H1 (cell line): ENCODE results near the gene LHFPL3. TPM values are rescaled to one million over a fixed set of nuclear protein-coding genes. Genes with fewer than 3 reads are reported as not detected.

Experiments used
- CTCF ChIA-PET: fragments of 300-600 bp; sonication (Branson Sonifier 250); formaldehyde crosslinking; loops from one replicate; lab custom pipeline; 2021; ENCODE audit not compliant: partially characterized antibody; lab: Charles Lee
- POLR2A ChIA-PET: fragments of 300-600 bp; sonication (Branson Sonifier 250); formaldehyde crosslinking; loops from one replicate; lab custom pipeline; 2021; ENCODE audit warnings: inconsistent platforms; ENCODE audit not compliant: partially characterized antibody; lab: Charles Lee
- DNase-seq, 2 experiments: peaks; one replicate each; pipeline versions ENCODE4 v3.0.0 to v3.0.0-alpha.2; 2010 to 2022; ENCODE audit warnings: low spot score in 2 of 2, low read depth in 1 of 2, mixed read lengths in 1 of 2
- FAIRE-seq: peaks from 2 replicates; lab custom pipeline; 2011; peaks lifted over from hg19 to GRCh38; lab: Jason Lieb, UNC
- H2AFZ ChIP-seq: 2 replicates; pipeline ENCODE4 v1.8.1; 2012; ENCODE audit warnings: low read length, inconsistent platforms
- H2AK5ac ChIP-seq: 2 replicates; pipeline ENCODE4 v1.6.1; 2013; ENCODE audit warnings: low read depth, low read length
- H2BK120ac ChIP-seq: replicated peaks from 2 replicates; pipeline ENCODE3; 2013; ENCODE audit warnings: low read depth, low read length, inconsistent platforms
- H2BK12ac ChIP-seq: 2 replicates; pipeline ENCODE4 v1.6.1; 2013; ENCODE audit warnings: low read depth, low read length
- H2BK15ac ChIP-seq: 2 replicates; pipeline ENCODE4 v1.6.1; 2013; ENCODE audit warnings: low read length
- H2BK20ac ChIP-seq: 2 replicates; pipeline ENCODE4 v1.6.1; 2013; ENCODE audit warnings: low read length
- H2BK5ac ChIP-seq: 2 replicates; pipeline ENCODE4 v1.6.1; 2013; ENCODE audit warnings: low read depth, low read length
- H3K14ac ChIP-seq: 2 replicates; pipeline ENCODE4 v1.6.1; 2013; ENCODE audit warnings: inconsistent platforms; ENCODE audit not compliant: insufficient read length
- H3K18ac ChIP-seq: 2 replicates; pipeline ENCODE4 v1.6.1; 2013; ENCODE audit warnings: low read length; ENCODE audit errors: extremely low read depth
- H3K23ac ChIP-seq: 2 replicates; pipeline ENCODE4 v1.6.1; 2013; ENCODE audit warnings: inconsistent platforms; ENCODE audit not compliant: insufficient read length
- H3K23me2 ChIP-seq: 2 replicates; pipeline ENCODE4 v1.6.1; 2013; ENCODE audit warnings: low read depth, low read length
- H3K27ac ChIP-seq: 2 replicates; pipeline ENCODE4 v1.6.1; 2011; ENCODE audit warnings: low read depth, low read length, inconsistent platforms
- H3K27me3 ChIP-seq, 4 experiments: replicated peaks in 1 of 4; 1 replicate in 1 of 4; 2 replicates in 3 of 4; pipeline versions ENCODE4 v1.6.1 to v1.8.1; 2011 to 2013; ENCODE audit warnings: low read length in 3 of 4, mild to moderate bottlenecking in 3 of 4, inconsistent platforms in 2 of 4, mixed read lengths in 2 of 4, moderate library complexity in 1 of 4; ENCODE audit not compliant: control insufficient read depth in 3 of 4, insufficient read depth in 3 of 4; ENCODE audit errors: extremely low read depth in 1 of 4
- H3K36me3 ChIP-seq, 4 experiments: 2 replicates each; pipeline versions ENCODE4 v1.6.1 to v1.8.1; 2011 to 2013; ENCODE audit warnings: mild to moderate bottlenecking in 4 of 4, low read length in 3 of 4, moderate library complexity in 2 of 4, control low read depth in 1 of 4, inconsistent platforms in 1 of 4; ENCODE audit not compliant: insufficient read depth in 4 of 4, control insufficient read depth in 2 of 4
- H3K4ac ChIP-seq: replicated peaks from 2 replicates; pipeline ENCODE3; 2013; ENCODE audit warnings: low read length, low read depth, mixed read lengths, inconsistent platforms; ENCODE audit not compliant: insufficient read length
- H3K4me1 ChIP-seq, 4 experiments: replicated peaks in 1 of 4; 1 replicate in 1 of 4; 2 replicates in 3 of 4; pipeline versions ENCODE4 v1.6.1 to v1.8.1; 2011 to 2013; ENCODE audit warnings: low read length in 3 of 4, inconsistent platforms in 2 of 4, mixed read lengths in 1 of 4; ENCODE audit not compliant: insufficient read depth in 4 of 4, control insufficient read depth in 3 of 4
- H3K4me2 ChIP-seq, 2 experiments: 2 replicates each; pipeline versions ENCODE4 v1.6.1 to v1.8.1; 2011 to 2013; ENCODE audit warnings: low read depth in 2 of 2, low read length in 2 of 2, control low read depth in 1 of 2, inconsistent platforms in 1 of 2, mild to moderate bottlenecking in 1 of 2; ENCODE audit not compliant: insufficient read depth in 1 of 2
- H3K4me3 ChIP-seq, 4 experiments: fragments of 200-600, 300-600 bp in 1 of 4; sonication (generic), shearing (Covaris generic), sonication (Bioruptor Twin) in 1 of 4; 2 replicates each; pipeline versions ENCODE4 v1.5.1 to v1.8.1; 2011 to 2016; ENCODE audit warnings: low read length in 4 of 4, low read depth in 3 of 4, control low read depth in 2 of 4, inconsistent platforms in 2 of 4, mild to moderate bottlenecking in 2 of 4, mixed read lengths in 1 of 4, moderate library complexity in 1 of 4; ENCODE audit not compliant: insufficient read depth in 2 of 4; ENCODE audit errors: extremely low read depth in 1 of 4
- H3K56ac ChIP-seq: replicated peaks from 2 replicates; pipeline ENCODE3; 2013; ENCODE audit warnings: low read depth, mild to moderate bottlenecking, mixed read lengths, low read length, inconsistent platforms; ENCODE audit not compliant: insufficient read length
- H3K79me1 ChIP-seq: 2 replicates; pipeline ENCODE4 v1.6.1; 2013; ENCODE audit warnings: low read depth, low read length, control low read depth
- H3K79me2 ChIP-seq, 2 experiments: 2 replicates each; pipeline versions ENCODE4 v1.6.1 to v1.8.1; 2012 to 2013; ENCODE audit warnings: low read length in 2 of 2, mild to moderate bottlenecking in 2 of 2, inconsistent platforms in 1 of 2; ENCODE audit not compliant: insufficient read depth in 2 of 2, control insufficient read depth in 1 of 2
- H3K9ac ChIP-seq, 4 experiments: replicated peaks in 1 of 4; 1 replicate in 1 of 4; 2 replicates in 3 of 4; pipeline versions ENCODE4 v1.6.1 to v1.8.1; 2011 to 2013; ENCODE audit warnings: low read depth in 3 of 4, low read length in 3 of 4, control low read depth in 2 of 4, mild to moderate bottlenecking in 2 of 4, moderate library complexity in 2 of 4, inconsistent platforms in 1 of 4; ENCODE audit errors: extremely low read depth in 1 of 4
- H3K9me3 ChIP-seq, 2 experiments: 2 replicates each; pipeline versions ENCODE4 v1.6.1 to v1.8.1; 2012 to 2013; ENCODE audit warnings: mild to moderate bottlenecking in 2 of 2, moderate library complexity in 2 of 2, control low read depth in 1 of 2, inconsistent platforms in 1 of 2, low read depth in 1 of 2, low read length in 1 of 2, mixed read lengths in 1 of 2; ENCODE audit not compliant: insufficient read depth in 2 of 2
- H4K20me1 ChIP-seq, 2 experiments: replicated peaks in 1 of 2; 2 replicates each; pipeline versions ENCODE3 to v1.8.1; 2011 to 2013; ENCODE audit warnings: inconsistent platforms in 2 of 2, low read length in 2 of 2, mild to moderate bottlenecking in 1 of 2; ENCODE audit not compliant: insufficient read depth in 2 of 2, control insufficient read depth in 1 of 2
- H4K5ac ChIP-seq: 2 replicates; pipeline ENCODE4 v1.6.1; 2013; ENCODE audit warnings: low read length, low read depth, mixed read lengths, inconsistent platforms; ENCODE audit not compliant: insufficient read length
- H4K8ac ChIP-seq: 2 replicates; pipeline ENCODE4 v1.8.0; 2013; ENCODE audit warnings: mild to moderate bottlenecking, moderate library complexity, low read length, inconsistent platforms; ENCODE audit not compliant: insufficient read depth; ENCODE audit errors: extremely low read depth
- H4K91ac ChIP-seq: replicated peaks from 2 replicates; pipeline ENCODE3; 2013; ENCODE audit warnings: low read length, mixed read lengths, inconsistent platforms; ENCODE audit not compliant: insufficient read length
- ASH2L ChIP-seq: fragments of 200-600, 300-600 bp; sonication (generic); IDR thresholded peaks from one replicate; pipeline ENCODE4 v1.7.1; 2017; ENCODE audit warnings: low read length
- BACH1 ChIP-seq: IDR thresholded peaks from 2 replicates; pipeline ENCODE4 v1.6.1; 2012; ENCODE audit warnings: low read length, improper control_type of control experiment
- BRCA1 ChIP-seq: IDR thresholded peaks from 2 replicates; pipeline ENCODE4 v1.6.1; 2012; ENCODE audit warnings: low read depth, low read length, improper control_type of control experiment
- EP300 ChIP-seq, 2 experiments: IDR thresholded peaks; 1 replicate in 1 of 2; 2 replicates in 1 of 2; pipeline ENCODE4 v1.6.1; 2011 to 2012; ENCODE audit warnings: low read depth in 2 of 2, low read length in 2 of 2, mild to moderate bottlenecking in 2 of 2, borderline replicate concordance in 1 of 2, inconsistent platforms in 1 of 2, moderate library complexity in 1 of 2
- NANOG ChIP-seq: IDR thresholded peaks from 2 replicates; pipeline ENCODE4 v1.6.1; 2011; ENCODE audit warnings: low read length, low read depth, mild to moderate bottlenecking, inconsistent platforms; ENCODE audit not compliant: insufficient read depth, poor library complexity, severe bottlenecking
- POLR2A ChIP-seq, 2 experiments: IDR thresholded peaks; 1 replicate in 1 of 2; 2 replicates in 1 of 2; pipeline ENCODE4 v1.6.1; 2011; ENCODE audit warnings: low read depth in 2 of 2, low read length in 2 of 2, mild to moderate bottlenecking in 2 of 2; ENCODE audit errors: control extremely low read depth in 1 of 2
- RFX5 ChIP-seq: IDR thresholded peaks from 2 replicates; pipeline ENCODE4 v1.6.1; 2011; ENCODE audit warnings: low read depth, low read length, improper control_type of control experiment, borderline replicate concordance
- TCF12 ChIP-seq: IDR thresholded peaks from 2 replicates; pipeline ENCODE4 v1.6.1; 2011; ENCODE audit warnings: low read depth, mild to moderate bottlenecking, low read length
- WGBS, 2 experiments: shearing (Covaris generic) in 1 of 2; methylation state at CpG; one replicate each; pipeline versions ENCODE4 v1.1.6 to v1.1.7; 2013 to 2015; ENCODE audit warnings: low lambda C conversion rate in 2 of 2, mixed read lengths in 2 of 2, inconsistent platforms in 1 of 2, low coverage in 1 of 2, missing lambda C conversion rate in 1 of 2; ENCODE audit not compliant: insufficient replicate concordance in 2 of 2, insufficient coverage in 1 of 2, insufficient read length in 1 of 2; ENCODE audit errors: extremely low coverage in 1 of 2, missing lambda C conversion rate in 1 of 2; 5-methylcytosine and 5-hydroxymethylcytosine counted together
- polyA plus RNA-seq, 7 experiments: library from polyadenylated mRNA; depleted of rRNA in 3 of 7; stranded (reverse) in 5 of 7; unstranded in 2 of 7; fragments of >200 nt in 5 of 7; fragments of 200-250 nt in 2 of 7; gene quantifications; 1 replicate in 5 of 7; 2 replicates in 1 of 7; 4 replicates in 1 of 7; pipeline versions ENCODE4 v1.2.1 to v1.2.3, GENCODE V29; 2011 to 2013; ENCODE audit warnings: missing spikeins in 2 of 7, mixed read lengths in 2 of 7
- total RNA-seq: library from RNA; stranded (reverse); fragmentation: NEBNext Ultra II Directional; extraction: Animal tissue kit (Norgen Biotek cat#: 25700); gene quantifications from 2 replicates; pipeline ENCODE4 v1.2.1, GENCODE V29; 2021

LHFPL3 gene
- total and polyA plus RNA-seq, 2 of the 8 experiments (the other 6 are each of a cell fraction or from before 2014, with no cell fraction given): 0.24 to 0.50 TPM

DNA sequence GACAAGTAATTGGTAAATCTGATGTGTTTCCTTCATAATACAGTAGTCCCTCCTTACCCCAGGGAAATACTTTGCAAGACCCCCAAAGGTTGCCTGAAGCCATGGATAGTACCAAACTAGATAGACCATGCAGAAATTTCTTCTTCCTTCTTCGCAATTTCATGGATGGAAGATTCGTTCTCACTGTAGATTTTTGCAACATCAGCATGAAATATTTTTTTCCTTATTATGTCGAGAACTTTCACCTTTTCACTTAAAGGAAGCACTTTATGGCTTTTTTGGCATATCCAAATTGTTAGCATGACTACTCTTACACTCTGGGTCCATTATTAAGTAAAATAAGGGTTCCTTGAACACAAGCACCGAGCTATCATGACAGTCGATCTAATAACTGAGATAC is 333.2 kb downstream of the LHFPL3 start:
- H2BK12ac ChIP-seq: no peak overlapping the region
- POLR2A ChIA-PET: no interaction called here
- no peak overlapping the region for H2BK120ac ChIP-seq
- no peak overlapping the region for H3K18ac ChIP-seq
- H3K56ac ChIP-seq: no peak overlapping the region
- no peak overlapping the region for H3K27ac ChIP-seq
- no peak for FAIRE-seq
- H3K23me2 ChIP-seq: no peaks in the 10 kb centered on the region
- no peak overlapping the region for H2BK5ac ChIP-seq
- no peaks in the 10 kb centered on the region for H3K27me3 ChIP-seq
- no peak overlapping the region for H3K14ac ChIP-seq
- H4K8ac ChIP-seq: no peak overlapping the region
- no peak overlapping the region for H2AFZ ChIP-seq
- no peaks in the 10 kb centered on the region for H3K4me1 ChIP-seq
- H4K91ac ChIP-seq: no peak overlapping the region
- no peak overlapping the region for H4K5ac ChIP-seq
- no peaks in the 10 kb centered on the region for H3K79me1 ChIP-seq
- 66% methylated on average over 5 of the region's 5 CpGs; no CpG with 5 or more reads in 1 of the 2 experiments for whole genome bisulfite sequencing, 2 experiments
- no peak overlapping the region for H3K4me2 ChIP-seq
- H3K4ac ChIP-seq: no peak overlapping the region
- no peak overlapping the region for H3K23ac ChIP-seq
- H2BK20ac ChIP-seq: no peak overlapping the region
- H3K79me2 ChIP-seq: no peaks in the 10 kb centered on the region
- no peaks in the 10 kb centered on the region for H4K20me1 ChIP-seq
- no peak overlapping the region for H2BK15ac ChIP-seq
- no peak for DNase-seq
- TF ChIP-seq BRCA1: no peak
- TF ChIP-seq ASH2L: no peak
- TF ChIP-seq NANOG: no peak
- TF ChIP-seq POLR2A (IDR thresholded peaks at IDR 0.05; ENCODE audit: control extremely low read depth in 1 of 2, low read depth in 2 of 2, low read length in 2 of 2): no peak
- TF ChIP-seq RFX5: no peak
- TF ChIP-seq BACH1: no peak
- no peak for TF ChIP-seq EP300 (IDR thresholded peaks at IDR 0.05; ENCODE audit: borderline replicate concordance in 1 of 2, low read depth in 2 of 2, low read length in 2 of 2)
- no peak for TF ChIP-seq TCF12
- TF ChIP-seq, all 59 proteins: peak for 0
- no peaks in the 10 kb centered on the region for H3K36me3 ChIP-seq
- no peak overlapping the region for H2AK5ac ChIP-seq
- CTCF ChIA-PET: no interaction called here
- no peak overlapping the region for H3K4me3 ChIP-seq
- H3K9ac ChIP-seq: no peak overlapping the region
- peaks cover 9 to 19% of the 10 kb centered on the region in 2 experiments; a peak in 3 of 4 replicates for H3K9me3 ChIP-seq
